HepG2 (cell line): ENCODE data around the gene TNNT1. TPM values are rescaled to one million over a fixed set of nuclear protein-coding genes. Genes with fewer than 3 reads are reported as not detected.

Experiments used
- BRD4 ChIP-seq: sonication (generic); formaldehyde crosslinking; IDR thresholded peaks from 2 replicates; pipeline ENCODE4 v1.4.0; 2020; ENCODE audit warnings: missing genetic modification reagents
- CSRNP1 ChIP-seq: sonication (generic); formaldehyde crosslinking; IDR thresholded peaks from 2 replicates; pipeline ENCODE4 v1.8.1; 2023; ENCODE audit warnings: mild to moderate bottlenecking, missing genetic modification reagents
- EP300 ChIP-seq, 3 experiments: sonication (generic) in 1 of 3; formaldehyde crosslinking in 1 of 3; IDR thresholded peaks; 2 replicates each; pipeline versions ENCODE4 v1.5.1 to v1.6.1; 2011 to 2020; ENCODE audit warnings: low read depth in 2 of 3, low read length in 2 of 3, borderline replicate concordance in 1 of 3, improper control_type of control experiment in 1 of 3, mild to moderate bottlenecking in 1 of 3, missing genetic modification reagents in 1 of 3, moderate library complexity in 1 of 3
- GABPA ChIP-seq, 2 experiments: IDR thresholded peaks; 2 replicates each; pipeline ENCODE4 v1.6.1; 2011 to 2016; ENCODE audit warnings: low read depth in 2 of 2, low read length in 1 of 2, missing biosample characterization in 1 of 2, missing genetic modification characterization in 1 of 2
- HDAC6 ChIP-seq: fragments of 200-600 bp; sonication (generic); IDR thresholded peaks from 2 replicates; pipeline ENCODE4 v1.7.0; 2017; ENCODE audit warnings: mild to moderate bottlenecking, antibody characterized with exemption, low read length, low read depth
- HOXA3 ChIP-seq: sonication (generic); formaldehyde crosslinking; IDR thresholded peaks from 2 replicates; pipeline ENCODE4 v1.5.0; 2020; ENCODE audit warnings: missing genetic modification reagents
- LRRFIP1 ChIP-seq: sonication (generic); formaldehyde crosslinking; conservative IDR thresholded peaks from 2 replicates; pipeline ENCODE4 v1.4.0; 2020; ENCODE audit warnings: missing genetic modification reagents
- NFYC ChIP-seq: IDR thresholded peaks from 2 replicates; pipeline ENCODE4 v1.6.1; 2016; ENCODE audit warnings: missing genetic modification reagents, missing compliant biosample characterization
- NR2F6 ChIP-seq, 2 experiments: IDR thresholded peaks; 2 replicates each; pipeline ENCODE4 v1.6.1; 2016; ENCODE audit warnings: antibody characterized with exemption in 1 of 2, mild to moderate bottlenecking in 1 of 2
- PCBP1 ChIP-seq: fragments of 200-400 bp; formaldehyde crosslinking; IDR thresholded peaks from 2 replicates; pipeline ENCODE4 v1.6.1; 2017; ENCODE audit warnings: mild to moderate bottlenecking, low read depth, low read length, borderline replicate concordance
- RORA ChIP-seq: sonication (generic); formaldehyde crosslinking; IDR thresholded peaks from 2 replicates; pipeline ENCODE4 v1.5.0; 2020; ENCODE audit warnings: mild to moderate bottlenecking, missing genetic modification reagents, moderate library complexity
- SAP130 ChIP-seq: IDR thresholded peaks from 2 replicates; pipeline ENCODE4 v1.6.1; 2016; ENCODE audit warnings: low read depth
- SP4 ChIP-seq: sonication (generic); formaldehyde crosslinking; IDR thresholded peaks from 2 replicates; pipeline ENCODE4 v1.8.1; 2023; ENCODE audit warnings: mild to moderate bottlenecking, missing genetic modification reagents
- TAF1 ChIP-seq: sonication (generic); formaldehyde crosslinking; IDR thresholded peaks from 2 replicates; pipeline ENCODE4 v1.4.0; 2020; ENCODE audit warnings: missing genetic modification reagents
- THAP7 ChIP-seq: sonication (generic); formaldehyde crosslinking; IDR thresholded peaks from 2 replicates; pipeline ENCODE4 v1.8.1; 2023; ENCODE audit warnings: mild to moderate bottlenecking, missing genetic modification reagents
- TOPORS ChIP-seq: sonication (generic); formaldehyde crosslinking; IDR thresholded peaks from 2 replicates; pipeline ENCODE4 v1.8.0; 2023; ENCODE audit warnings: mild to moderate bottlenecking, missing genetic modification reagents
- ZBTB25 ChIP-seq: IDR thresholded peaks from 2 replicates; pipeline ENCODE4 v1.6.1; 2018; ENCODE audit warnings: missing genetic modification reagents
- ZNF260 ChIP-seq: sonication (generic); formaldehyde crosslinking; IDR thresholded peaks from 2 replicates; pipeline ENCODE4 v1.4.0; 2020; ENCODE audit warnings: missing genetic modification reagents, low read depth, mild to moderate bottlenecking, borderline replicate concordance
- ZNF350 ChIP-seq: sonication (generic); formaldehyde crosslinking; IDR thresholded peaks from 2 replicates; pipeline ENCODE4 v1.4.0; 2020; ENCODE audit warnings: mild to moderate bottlenecking, low read depth, missing genetic modification reagents, borderline replicate concordance
- ZNF484 ChIP-seq: sonication (generic); formaldehyde crosslinking; IDR thresholded peaks from 2 replicates; pipeline ENCODE4 v1.5.1; 2020; ENCODE audit warnings: mild to moderate bottlenecking, low read depth, missing genetic modification reagents, borderline replicate concordance
- ZNF589 ChIP-seq: sonication (generic); formaldehyde crosslinking; conservative IDR thresholded peaks from 2 replicates; pipeline ENCODE4 v1.8.0; 2022; ENCODE audit warnings: mild to moderate bottlenecking, moderate library complexity, missing genetic modification reagents
- ZNF713 ChIP-seq: sonication (generic); formaldehyde crosslinking; IDR thresholded peaks from 2 replicates; pipeline ENCODE4 v1.4.0; 2020; ENCODE audit warnings: mild to moderate bottlenecking, missing genetic modification reagents
- ZNF766 ChIP-seq: sonication (generic); formaldehyde crosslinking; IDR thresholded peaks from 2 replicates; pipeline ENCODE4 v1.5.0; 2020; ENCODE audit warnings: missing genetic modification reagents, borderline replicate concordance
- polyA plus RNA-seq, 8 experiments: library from polyadenylated mRNA; depleted of rRNA in 3 of 8; stranded (reverse) in 7 of 8; unstranded in 1 of 8; fragments of >200 nt; fragmentation: Illumina TruSeq in 4 of 8; extraction: Trizol in 4 of 8; gene quantifications; 2 replicates each; pipeline versions ENCODE4 v1.2.1 to v1.2.3, GENCODE V29; 2011 to 2016; ENCODE audit warnings: low read depth in 4 of 8, missing spikeins in 1 of 8, mixed read lengths in 1 of 8; ENCODE audit not compliant: insufficient read depth in 1 of 8
- total RNA-seq, 5 experiments: library from RNA; depleted of rRNA; stranded (reverse); fragments of >200 nt; fragmentation: Illumina TruSeq; extraction: Trizol; gene quantifications; 2 replicates each; pipeline ENCODE4 v1.2.3, GENCODE V29; 2016; ENCODE audit warnings: low read depth in 1 of 5

TNNT1 gene
- total and polyA plus RNA-seq, 2 of the 13 experiments (the other 11 are each of a cell fraction or from before 2014, with no cell fraction given), result 1.3 to 2.4 TPM

- TF ChIP-seq SP4 (CRISPR knock-in tag), result peak; percentile 56; the same call in 1 of the 2 replicates
- TF ChIP-seq RORA, result no peak
- TF ChIP-seq NR2F6 (IDR thresholded peaks at IDR 0.05), result no peak
- TF ChIP-seq NR2F6 (CRISPR knock-in tag; IDR thresholded peaks at IDR 0.05), result peak; percentile 24; the same call in 1 of the 2 replicates
- no peak for TF ChIP-seq ZNF484 (CRISPR knock-in tag)
- no peak for TF ChIP-seq ZNF713 (CRISPR knock-in tag)
- TF ChIP-seq SAP130 (CRISPR knock-in tag), result peak; percentile 85
- TF ChIP-seq ZBTB25, result peak; percentile 89
- no peak for TF ChIP-seq HDAC6
- no peak for TF ChIP-seq CSRNP1
- TF ChIP-seq BRD4 (CRISPR knock-in tag), result no peak
- TF ChIP-seq ZNF589, result no peak
- TF ChIP-seq THAP7 (CRISPR knock-in tag), result peak; percentile 54; the same call in 1 of the 2 replicates
- peak in 1 of 2 experiments; percentile 53; a peak in 1 of 4 replicates for TF ChIP-seq EP300 (IDR thresholded peaks at IDR 0.05; ENCODE audit: low read depth in 2 of 2, low read length in 2 of 2)
- TF ChIP-seq EP300 (CRISPR knock-in tag; IDR thresholded peaks at IDR 0.05; ENCODE audit: borderline replicate concordance), result no peak
- 0 out of 2 replicates have a peak, but pooled peaks have one; percentile 39 for TF ChIP-seq PCBP1
- no peak for TF ChIP-seq ZNF260 (CRISPR knock-in tag)
- peak; percentile 69; the same call in 1 of the 2 replicates for TF ChIP-seq ZNF350
- TF ChIP-seq TAF1 (CRISPR knock-in tag), result peak; percentile 61; the same call in 1 of the 2 replicates
- peak; percentile 57 for TF ChIP-seq GABPA (IDR thresholded peaks at IDR 0.05; ENCODE audit: low read depth, low read length)
- peak; percentile 88 for TF ChIP-seq GABPA (CRISPR knock-in tag; IDR thresholded peaks at IDR 0.05; ENCODE audit: low read depth)
- TF ChIP-seq TOPORS, result no peak; the same call in 1 of the 2 replicates
- TF ChIP-seq HOXA3 (CRISPR knock-in tag), result peak; percentile 67; the same call in 1 of the 2 replicates
- peak; percentile 76 for TF ChIP-seq NFYC (CRISPR knock-in tag)
- no peak for TF ChIP-seq LRRFIP1
- no peak for TF ChIP-seq ZNF766 (CRISPR knock-in tag)
Observed at GRCh38 chr19:55117663-55118391, 31.2 kb downstream of the TNNT1 start (continued).
